Ureter (tissue), 1 donor: ENCODE measurements around the gene UPK3A. TPM values are rescaled to one million over a fixed set of nuclear protein-coding genes. Genes with fewer than 3 reads are reported as not detected.
A peak's percentile ranks its signal among the peaks of the same experiment; 100 is the strongest.

ENCODE experiments used
- DNase-seq: peaks from one replicate; pipeline ENCODE4 v3.0.0-alpha.2; 2020; ENCODE audit warnings: low spot score
- total RNA-seq: library from RNA; stranded (reverse); gene quantifications from one replicate; pipeline ENCODE4 v1.2.4, GENCODE V29; 2023
- donor health status: DM: yes; HTN: yes; CAD: no.

UPK3A gene
- total RNA-seq = 233 TPM

DNA sequence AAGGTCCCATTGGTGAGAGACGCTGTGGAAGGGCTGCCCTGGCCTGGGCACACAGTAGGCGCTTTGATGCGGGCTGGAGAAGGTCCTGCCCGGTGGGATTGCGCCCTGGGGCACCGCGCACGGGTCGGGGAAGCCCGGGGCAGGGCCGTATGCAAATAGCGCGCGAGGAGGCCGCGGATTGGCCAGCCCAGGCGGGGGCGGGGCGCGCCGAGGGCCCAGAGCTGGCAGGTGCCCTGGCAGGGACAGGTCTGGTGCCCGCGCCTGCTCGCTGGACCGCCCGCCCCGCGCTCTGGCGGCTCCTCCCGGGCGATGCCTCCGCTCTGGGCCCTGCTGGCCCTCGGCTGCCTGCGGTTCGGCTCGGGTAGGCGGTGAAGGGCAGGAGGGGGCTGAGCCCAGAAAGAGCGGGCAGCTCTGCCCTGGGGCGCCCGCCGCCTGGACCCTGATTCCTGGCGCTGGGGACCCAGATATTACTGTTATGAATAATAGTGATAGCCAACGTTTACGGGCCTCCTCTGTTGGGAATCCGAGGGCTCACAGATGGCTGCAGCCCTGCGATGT lies at the start of gene UPK3A:
UPK3A (plus strand) TSS at position 245 of the 558 bp plus-strand sequence; CDS start at position 310, 65 bp downstream.
- no peak for DNase-seq

DNA sequence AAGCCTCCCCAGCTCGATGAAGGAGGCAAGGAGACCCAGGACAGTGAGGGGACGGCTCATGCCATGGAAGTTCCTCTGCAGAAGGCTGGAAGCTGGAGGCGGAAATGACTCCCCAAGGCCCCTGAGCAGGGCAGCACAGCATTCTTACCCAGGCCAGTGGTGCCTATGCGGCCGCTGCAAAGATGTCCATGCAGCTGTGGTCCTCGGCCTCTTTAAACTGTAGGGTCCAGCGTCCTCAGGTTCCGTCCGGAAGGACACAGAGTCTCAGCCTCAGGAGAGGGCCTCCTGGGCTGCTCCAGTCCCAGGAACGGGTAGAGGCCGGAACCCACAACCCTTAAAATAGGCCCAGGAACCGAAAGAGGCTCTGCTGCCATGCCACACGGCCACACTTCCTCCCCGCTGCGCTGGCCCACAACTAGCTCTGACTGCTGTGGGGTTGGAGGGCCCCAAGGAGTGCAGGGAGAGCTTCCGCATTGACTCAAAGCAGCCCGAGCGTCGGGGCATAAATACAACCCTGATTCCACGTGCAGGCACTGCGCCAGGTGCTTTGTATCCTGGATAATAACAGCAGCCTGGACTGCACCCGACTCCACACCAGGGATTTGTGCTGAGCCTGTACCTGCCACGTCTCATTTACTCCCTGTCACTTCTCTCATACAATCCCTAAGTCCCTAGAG lies 49.5 kb upstream of the UPK3A start:
- DNase-seq = no peak

DNA sequence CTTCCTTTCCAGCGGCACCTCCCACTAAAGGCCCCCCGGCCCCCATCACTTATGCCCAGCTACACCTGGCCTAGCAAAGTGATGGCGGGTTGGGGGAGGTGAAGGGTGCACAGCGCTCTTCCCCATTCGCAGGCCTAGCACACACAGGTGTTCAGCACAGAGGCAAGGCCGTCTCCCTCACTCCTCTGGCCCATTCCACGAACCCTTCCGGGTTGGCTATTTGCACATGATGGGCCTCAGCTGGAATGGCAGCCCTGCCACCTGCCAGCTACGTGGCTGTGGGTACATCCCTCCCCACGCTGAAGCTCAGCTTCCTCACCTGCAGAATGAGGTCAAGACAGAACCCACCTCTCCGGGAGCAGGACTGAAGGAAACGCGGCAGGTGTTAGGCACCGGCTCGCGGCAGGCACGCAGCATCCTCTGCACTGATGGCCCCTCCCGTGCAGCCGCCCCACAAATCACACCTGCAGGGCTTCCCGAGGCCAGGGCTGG lies 48.9 kb upstream of the UPK3A start:
- DNase-seq = no peak

DNA sequence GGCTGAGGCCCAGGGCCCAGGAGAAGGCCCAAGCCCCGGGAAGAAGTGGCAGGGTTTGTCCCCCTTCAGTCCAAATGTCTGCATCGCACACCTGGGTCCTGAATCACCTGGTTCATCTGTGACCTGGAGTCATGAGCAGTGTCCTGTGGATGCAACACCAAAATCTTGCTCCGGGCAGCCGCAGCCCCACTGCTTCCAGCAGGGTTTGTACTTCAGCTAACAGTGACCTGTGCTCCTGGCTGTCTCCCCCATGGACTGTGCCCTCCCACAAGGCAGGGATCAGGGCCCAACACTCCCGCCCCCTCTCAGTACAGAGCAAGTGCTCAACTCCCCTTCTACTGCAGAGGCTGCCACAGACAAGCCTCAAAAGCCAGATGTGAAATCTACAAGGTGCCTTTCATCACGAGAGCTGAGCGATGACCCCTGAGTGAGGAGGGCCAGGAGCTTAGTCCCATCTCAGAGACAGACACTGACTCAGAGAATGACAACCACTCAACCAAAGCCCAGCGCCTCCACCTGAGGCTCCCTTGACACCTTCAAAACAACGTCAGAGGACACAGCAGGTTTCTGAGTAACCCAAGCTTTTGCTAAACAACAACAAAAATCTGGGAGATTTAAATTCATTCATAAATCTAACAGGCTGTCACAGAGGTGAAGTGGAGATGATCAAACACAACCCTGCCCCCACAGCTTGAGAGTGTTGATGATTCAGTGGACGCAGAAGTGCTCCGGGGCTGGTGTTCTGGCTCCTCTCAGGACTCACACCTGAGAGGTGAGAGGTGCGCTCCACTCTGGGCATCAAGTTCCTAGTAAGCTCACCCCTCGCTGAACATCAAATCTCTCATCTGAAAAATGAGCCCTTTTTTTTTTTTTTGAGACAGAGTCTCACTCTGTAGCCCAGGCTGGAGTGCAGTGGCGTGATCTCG lies 47.4 kb upstream of the UPK3A start:
- DNase-seq = no peak

DNA sequence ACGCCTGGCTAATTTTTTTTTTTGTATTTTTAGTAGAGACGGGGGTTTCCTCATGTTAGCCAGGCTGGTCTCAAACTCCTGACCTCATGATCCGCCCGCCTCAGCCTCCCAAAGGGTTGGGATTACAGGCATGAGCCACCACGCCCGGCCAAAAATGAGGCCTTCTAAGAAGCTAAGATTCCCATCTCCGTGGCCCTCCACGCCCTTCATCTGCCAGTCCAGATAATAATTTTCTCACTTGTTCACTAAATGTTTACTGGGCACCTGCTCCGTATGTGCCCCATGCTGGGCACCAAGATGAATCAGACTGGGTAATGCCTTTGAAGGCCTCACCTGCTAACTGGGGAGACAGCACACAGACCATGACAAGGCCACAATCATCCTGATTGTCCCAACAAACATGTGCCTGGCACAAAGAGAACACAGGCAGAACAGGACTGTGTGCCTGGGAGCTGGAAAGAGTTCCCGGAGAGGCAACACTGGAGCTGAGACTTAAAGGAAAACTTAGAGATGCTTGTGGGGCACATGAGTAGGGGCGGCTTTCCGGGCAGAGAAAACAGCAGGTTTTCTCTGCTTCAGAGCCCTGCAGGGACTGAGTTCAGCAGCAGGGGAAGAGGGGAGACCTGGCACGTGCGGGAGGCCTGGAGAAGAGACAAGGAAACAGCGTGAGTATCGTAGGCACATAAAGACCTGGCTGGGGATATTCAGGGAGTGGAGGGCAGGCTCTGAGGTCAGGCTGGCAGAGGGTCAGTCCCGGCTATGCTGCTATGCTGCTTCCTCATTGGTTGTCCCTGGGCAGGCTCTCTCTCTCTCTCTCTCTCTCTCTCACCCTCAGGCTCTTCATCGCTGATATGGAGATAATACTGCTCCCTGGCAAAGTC lies 46.4 kb upstream of the UPK3A start:
- DNase-seq = no peak

DNA sequence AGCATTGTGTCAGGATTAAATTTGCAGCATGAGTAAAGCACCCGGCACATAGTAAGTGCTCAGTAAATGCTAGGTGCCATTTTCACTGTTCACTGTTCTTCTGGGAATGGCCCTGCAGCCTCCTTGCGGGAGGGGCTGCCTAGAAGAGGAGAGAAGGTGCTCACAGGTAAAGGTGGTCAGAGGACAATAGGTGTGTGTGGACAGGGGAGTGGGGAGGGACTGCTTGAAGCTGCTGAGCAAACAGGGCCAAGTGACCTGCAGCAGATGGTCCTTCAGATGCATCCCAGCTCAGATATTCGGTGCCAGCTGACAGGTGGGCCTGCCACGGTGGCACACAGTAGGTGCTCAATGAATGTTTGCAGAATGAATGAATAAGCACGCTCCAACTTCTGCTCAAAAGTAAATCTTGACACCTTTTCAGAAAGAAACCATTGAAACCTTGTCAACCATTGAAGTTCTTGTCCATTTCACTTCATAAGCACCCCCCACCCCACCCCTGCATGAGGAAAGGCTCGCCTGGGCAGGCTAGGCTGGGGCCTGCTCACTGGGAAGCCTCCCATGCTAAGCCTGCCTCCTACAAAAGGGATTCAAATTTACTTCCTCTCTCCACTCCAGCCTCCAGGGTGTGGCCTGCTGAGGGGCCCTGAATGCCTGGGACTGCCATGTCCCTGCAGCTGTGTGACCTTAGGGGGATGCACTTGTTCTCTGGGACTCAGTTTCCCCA lies 45.6 kb upstream of the UPK3A start:
- no peak for DNase-seq

DNA sequence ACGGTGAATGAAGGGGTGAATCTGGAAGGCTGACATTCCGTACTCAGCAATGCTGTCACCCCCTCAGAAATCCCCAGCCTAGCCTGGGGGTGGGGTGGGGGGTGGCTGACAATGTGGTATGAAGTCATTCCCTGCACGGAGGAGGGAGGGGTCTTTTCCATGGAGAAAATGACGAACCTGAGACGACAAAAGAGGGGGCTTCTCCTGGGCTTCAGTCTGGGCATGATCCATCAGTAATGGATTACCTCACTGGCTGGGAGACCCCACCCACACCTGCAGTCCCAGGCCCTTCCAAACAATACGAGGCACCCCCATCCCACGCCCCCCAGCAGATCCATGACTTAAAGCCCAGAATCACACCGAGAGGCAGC lies 45.1 kb upstream of the UPK3A start:
- no peak for DNase-seq

DNA sequence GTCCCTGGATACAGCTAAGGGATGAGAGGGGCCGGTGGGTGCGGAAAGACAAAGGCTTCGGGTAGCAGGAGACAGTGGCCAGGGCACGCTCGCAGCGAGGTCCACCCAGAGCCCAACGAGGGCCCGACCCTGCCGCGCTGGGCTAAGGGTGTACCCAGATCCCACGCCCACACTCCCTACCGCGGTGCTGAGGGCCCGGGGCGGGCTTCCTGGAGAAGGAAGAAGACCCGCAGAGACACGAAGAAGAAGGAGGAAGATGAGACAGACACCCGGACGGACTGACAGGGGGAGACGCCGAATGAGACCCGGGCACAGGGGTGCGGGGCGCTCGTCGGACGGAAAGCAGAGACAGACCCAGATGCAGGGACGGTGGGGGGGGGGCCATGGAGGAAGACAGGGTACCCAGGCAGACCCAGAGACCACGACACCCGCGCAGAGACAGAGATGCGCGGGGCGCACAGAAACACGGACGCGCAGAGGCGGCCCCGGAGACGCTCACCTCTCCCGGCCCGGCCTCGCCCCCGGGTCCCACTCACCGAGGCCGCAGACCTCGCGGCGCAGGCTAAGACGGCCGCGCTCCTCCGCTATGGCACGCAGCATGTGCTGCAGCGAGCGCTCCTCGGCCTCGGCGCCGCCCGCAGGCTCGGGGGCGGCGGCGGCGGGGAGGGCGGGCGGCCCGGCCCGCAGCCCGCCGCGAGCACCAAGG lies 44.5 kb upstream of the UPK3A start:
- DNase-seq = no peak

DNA sequence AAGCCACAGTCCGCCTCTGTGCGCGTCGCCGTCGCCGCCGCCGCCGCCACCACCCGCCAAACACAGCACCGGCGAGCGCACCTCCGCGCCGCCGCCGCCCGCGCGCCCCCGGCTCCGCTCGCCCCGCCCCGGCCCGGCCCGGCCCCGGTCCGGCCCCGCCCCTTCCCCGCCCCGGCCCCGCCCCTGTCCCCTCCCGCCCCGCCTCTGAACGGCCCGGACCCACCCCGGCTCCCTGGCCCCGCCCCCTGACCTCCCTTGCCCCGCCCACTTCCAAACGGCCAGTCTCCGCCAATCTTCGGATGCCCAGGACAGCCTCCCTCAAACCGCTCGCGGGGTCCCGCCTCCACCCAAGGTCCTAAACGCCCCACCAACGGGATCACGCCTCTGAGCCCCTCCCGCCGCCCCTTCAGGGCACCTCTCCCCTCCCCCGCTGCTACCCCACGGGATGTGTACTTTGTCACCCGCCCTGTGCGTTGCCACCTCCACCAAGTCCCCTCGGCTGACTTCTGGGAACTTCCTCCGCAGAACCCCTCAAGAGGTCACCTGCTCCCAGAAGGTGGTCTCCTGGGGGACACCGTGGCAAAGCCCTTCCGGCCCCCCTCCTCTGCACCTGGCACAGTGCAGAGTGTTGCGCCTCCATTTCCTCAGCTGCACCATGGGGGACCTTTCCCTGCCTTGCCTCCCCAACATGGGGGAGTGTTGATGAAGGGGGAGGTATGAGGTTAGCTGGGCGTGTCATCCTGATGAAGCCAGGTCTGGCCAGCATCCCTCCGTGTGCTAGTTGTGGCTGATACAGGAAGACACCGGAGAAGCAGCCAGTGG lies 43.7 kb upstream of the UPK3A start, which contains the start of gene KIAA0930:
KIAA0930 (minus strand) TSS at position 85 of the 822 bp plus-strand sequence. CDS start 191 bp downstream, outside the sequence.
- DNase-seq = peak; percentile 86

DNA sequence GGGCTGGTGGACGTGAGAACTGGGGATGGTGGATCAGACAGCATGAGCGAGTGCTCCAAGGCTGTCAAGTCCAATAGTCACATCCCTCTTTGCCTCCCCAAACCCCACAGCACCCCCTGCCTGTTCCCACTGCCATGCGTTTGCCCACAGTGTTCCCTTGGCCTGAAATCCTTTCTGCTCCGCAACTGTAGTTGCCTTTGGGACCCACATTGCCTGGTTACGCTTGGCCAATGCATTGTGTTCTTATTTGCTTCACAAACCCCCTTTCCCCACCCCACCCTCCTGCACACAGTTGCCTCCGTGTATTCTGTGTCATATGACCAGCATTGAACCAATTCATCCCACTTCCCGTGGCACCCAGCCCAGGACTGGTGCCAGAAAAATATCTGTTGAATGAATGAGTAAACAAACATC lies 42.0 kb upstream of the UPK3A start:
- DNase-seq = peak; percentile 72

DNA sequence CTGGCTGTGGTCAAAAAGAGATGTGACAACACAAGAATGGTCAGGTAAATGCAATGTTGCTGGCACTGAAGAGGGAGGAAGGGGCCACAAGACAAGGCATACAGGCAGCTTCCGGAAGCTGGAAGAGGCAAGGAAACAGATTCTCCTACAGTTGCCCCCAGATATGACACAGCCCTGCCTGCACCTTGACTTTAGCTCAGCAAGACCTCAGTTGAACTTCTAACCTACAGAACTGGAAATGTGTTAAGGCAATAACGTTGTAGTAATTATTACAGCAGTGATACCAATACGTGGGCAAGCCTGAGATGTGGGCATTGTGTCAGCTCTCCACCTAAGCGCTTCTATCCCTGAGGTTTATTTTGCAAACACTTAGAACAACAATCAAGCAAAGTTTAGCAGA lies 39.8 kb upstream of the UPK3A start:
- DNase-seq = no peak

DNA sequence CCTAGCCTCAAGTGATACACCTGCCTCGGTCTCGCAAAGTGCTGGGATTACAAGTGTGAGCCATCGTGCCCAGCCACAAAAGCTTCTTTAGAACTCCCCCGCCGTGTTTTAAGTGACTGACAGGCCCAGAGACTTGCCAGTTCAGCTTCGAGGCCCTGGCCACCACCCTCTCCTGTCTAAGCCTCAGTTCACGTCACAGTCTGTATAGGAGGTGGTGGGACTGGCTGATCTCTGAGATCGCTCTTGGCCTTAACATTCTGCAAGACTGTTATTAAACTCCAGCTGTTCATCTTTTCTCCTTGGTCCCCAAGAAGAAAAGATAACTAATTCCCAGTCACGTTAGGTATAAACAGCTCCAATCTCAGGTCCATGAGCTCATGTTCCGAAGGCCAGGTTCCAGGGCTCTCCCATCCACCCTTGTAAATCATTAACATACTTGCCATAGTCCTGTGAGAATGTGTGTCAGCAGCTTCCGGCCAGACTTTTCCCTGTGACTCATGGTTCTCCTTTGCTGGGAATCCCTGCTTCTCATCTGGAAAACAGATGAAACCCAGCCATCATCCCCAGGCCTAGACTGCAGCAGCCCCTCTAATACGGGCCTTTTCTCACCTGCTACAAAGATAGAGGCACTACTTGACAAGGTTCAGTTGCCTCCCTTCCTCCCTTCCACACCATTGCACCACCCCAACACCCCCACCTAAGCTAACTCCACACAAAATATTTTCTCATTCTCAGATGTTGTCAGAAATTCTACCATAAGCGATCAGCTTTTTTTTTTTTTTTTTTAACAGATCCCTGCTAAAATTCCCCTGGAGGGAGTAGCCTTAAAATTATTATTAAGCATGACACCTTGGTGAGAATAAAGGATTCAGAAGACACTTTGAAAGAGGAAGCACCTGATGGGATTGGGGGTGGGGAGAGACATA lies 38.4 kb upstream of the UPK3A start:
- peak; percentile 64 for DNase-seq

DNA sequence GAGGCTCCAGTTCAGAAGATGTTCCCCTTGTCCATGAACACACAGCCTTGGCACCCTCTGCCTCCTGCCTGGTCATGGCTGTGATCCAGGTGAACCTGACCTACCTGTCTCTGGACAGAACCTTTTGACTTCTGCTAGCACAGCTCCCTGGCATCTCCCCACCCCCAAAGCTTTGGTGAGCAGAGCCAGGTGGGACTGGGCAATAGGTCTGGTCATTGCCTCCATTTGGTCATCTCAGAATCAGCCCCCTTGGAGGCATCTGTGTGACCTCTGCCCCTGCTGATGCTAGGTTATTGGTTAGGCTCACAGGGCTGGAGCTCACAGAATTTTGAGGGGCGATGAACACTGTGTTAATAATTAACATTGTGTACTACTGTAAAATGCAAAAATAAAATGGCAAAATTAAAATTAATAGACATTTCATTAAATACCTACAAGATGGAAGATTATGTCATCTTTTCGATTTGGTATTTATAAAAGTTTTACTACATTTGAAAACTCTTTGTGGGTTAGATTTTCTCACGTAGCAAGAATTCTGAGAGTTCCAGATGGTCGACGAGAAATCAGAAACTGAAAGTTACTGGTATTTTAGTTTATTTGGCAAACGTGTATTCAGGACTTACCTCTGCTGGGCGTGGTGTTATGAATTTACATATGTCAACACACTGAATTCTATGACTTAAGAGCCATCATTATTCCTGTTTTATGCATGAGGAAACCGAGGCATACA lies 35.8 kb upstream of the UPK3A start:
- no peak for DNase-seq

DNA sequence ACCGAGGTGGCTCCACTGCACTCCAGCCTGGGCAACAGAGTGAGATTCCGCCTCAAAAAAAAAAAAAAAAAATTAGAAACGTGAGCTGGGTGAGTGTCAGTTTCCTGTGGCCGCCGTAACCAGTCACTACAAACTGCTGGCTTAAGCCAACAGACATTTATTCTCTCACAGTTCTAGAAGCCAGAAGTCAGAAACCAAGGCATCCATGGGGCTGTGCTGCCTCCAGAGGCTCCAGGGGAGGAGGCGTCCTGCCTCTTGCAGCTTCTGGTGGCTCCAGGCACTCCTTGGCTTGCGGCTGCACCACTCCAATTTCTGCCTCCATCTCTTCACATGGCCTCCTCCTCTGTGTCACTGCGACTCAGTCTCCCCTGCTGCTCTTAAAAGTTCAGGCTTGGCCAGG lies 32.9 kb upstream of the UPK3A start:
- no peak for DNase-seq

DNA sequence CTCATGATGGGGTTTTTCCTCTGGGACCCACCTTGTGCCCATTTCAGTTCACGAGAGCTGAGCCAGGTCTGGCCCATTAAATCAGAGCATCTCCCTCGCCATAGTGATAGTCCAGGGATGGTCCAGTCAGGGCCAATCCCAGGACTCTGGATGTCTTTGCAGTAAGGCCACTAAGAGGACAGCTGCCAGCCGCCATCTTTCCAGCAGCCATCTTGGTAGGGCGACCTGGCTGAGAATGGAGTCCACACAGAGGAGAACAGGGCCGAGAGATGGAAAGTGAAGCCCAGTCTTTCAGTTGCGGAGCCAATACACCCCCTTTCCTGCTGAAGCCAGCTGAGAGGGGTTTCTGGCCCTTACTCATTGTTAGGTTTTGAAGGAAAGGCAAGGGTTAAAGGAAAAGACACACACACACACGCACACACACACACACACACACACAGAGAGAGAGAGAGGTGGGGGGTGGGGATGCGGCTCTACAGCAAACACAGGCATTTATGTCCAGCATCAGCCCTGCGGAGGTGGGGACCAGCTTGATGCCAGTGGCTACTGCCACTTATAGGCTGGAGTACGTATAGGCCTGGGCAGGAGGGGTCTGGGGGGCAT lies 31.6 kb upstream of the UPK3A start:
- DNase-seq = no peak

DNA sequence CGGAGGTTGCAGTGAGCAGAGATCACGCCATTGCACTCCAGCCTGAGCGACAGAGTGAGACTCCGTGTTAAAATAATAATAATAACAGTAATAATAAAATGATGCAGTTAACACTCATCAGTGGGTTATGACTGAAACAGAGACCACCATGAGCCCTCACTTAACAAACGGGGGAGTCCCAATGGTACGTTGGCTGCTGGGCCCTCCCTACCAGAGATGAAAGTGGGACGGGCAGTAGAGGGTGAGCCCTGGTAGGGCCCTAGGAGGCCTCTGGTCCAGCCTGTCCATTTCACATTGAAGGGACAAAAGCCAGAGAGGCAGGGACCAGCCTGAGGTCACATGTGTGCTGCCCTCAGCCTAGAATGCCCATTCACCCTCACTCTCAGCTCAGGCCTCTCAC lies 30.4 kb upstream of the UPK3A start:
- DNase-seq = no peak

DNA sequence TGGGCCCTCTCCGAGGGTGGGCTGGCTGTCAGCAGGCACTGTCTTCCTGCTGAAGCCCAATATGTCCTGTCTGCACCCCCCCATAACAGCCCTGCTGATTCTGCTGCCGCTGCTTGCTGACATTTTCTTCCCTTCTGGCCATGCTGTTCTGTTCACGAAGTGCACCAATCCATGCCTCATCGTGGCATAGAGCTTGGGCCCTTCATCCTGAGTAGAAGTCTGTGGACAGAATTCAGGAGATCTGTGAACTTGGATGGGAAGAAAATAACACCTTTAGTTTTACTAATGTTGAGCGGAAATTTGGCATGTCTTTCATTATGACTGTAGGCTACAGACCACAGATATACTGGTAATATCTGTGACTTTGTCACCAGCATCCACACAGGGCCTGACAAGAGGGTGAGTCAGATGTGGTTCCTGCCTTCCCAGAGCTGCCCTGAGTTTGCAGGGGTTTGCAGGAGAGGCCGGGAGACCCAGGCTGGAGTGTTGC lies 29.9 kb upstream of the UPK3A start:
- no peak for DNase-seq
